ENCODE results near the gene RABGAP1L. TPM values are rescaled to one million over a fixed set of nuclear protein-coding genes. Genes with fewer than 3 reads are reported as not detected.
"Not testable (repeated sequence)": the region's sequence is repeated elsewhere in the genome, so short reads cannot be mapped to it uniquely, and the experiment has no call there.

Gene RABGAP1L
- total RNA-seq, 2 donors from 2014 or later, result 148 to 174 TPM

DNA sequence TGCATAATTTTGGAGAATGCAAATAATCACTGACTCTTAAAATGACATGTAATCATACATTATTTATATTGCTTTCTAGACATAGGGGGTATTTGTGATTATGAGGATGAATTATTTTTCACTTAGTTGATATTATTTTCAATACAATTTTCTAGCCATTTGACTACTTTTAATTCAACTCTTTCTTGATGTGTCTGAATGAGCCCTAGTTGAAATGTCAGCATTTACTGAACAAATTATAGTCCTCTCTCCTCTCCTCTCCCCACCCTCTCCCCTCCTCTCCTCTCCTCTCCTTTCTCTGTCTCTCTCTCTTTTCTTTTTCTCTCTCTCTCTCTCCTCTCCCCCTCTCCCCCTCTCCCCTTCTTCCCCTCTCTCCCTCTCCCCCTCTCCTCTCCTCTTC is 483.1 kb downstream of the RABGAP1L start:
- no peak overlapping the region for H3K4me3 ChIP-seq
- H3K27me3 ChIP-seq, result no peaks in the 10 kb centered on the region
- no peaks in the 10 kb centered on the region for H3K9me3 ChIP-seq
- H3K27ac ChIP-seq, result no peak overlapping the region
- no peaks in the 10 kb centered on the region for H3K4me1 ChIP-seq
- TF ChIP-seq, protein P1, sequence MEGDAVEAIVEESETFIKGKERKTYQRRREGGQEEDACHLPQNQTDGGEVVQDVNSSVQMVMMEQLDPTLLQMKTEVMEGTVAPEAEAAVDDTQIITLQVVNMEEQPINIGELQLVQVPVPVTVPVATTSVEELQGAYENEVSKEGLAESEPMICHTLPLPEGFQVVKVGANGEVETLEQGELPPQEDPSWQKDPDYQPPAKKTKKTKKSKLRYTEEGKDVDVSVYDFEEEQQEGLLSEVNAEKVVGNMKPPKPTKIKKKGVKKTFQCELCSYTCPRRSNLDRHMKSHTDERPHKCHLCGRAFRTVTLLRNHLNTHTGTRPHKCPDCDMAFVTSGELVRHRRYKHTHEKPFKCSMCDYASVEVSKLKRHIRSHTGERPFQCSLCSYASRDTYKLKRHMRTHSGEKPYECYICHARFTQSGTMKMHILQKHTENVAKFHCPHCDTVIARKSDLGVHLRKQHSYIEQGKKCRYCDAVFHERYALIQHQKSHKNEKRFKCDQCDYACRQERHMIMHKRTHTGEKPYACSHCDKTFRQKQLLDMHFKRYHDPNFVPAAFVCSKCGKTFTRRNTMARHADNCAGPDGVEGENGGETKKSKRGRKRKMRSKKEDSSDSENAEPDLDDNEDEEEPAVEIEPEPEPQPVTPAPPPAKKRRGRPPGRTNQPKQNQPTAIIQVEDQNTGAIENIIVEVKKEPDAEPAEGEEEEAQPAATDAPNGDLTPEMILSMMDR (IDR thresholded peaks at IDR 0.05), result no peak
- DNase-seq (ENCODE audit: low spot score), result no peak
- peaks cover 6% of the 10 kb centered on the region for H3K36me3 ChIP-seq

DNA sequence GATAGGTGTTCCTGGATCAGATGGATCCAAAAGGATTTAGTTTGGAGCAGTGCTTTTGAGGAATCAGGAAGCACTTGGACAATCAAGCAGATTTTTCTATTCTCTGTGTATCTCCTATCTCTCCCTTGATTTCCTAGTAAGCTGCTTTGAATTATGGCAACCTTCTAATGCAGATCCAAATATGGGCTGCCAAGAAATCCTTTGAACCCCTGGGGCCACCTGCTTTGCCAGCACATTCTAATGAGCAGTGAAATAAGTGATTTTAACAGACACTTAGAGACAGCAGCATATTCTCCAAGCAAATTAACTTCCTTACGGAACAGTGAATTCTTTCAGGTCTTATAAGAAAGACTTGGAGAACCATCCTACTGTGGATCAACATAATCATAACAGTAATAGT is 483.9 kb downstream of the RABGAP1L start:
- H3K27me3 ChIP-seq, result no peaks in the 10 kb centered on the region
- no peak overlapping the region for H3K4me3 ChIP-seq
- H3K4me1 ChIP-seq, result no peaks in the 10 kb centered on the region
- no peaks in the 10 kb centered on the region for H3K36me3 ChIP-seq
- DNase-seq (ENCODE audit: low spot score), result no peak
- no peak overlapping the region for H3K27ac ChIP-seq
- TF ChIP-seq, protein P1 (IDR thresholded peaks at IDR 0.05), result no peak
- no peaks in the 10 kb centered on the region for H3K9me3 ChIP-seq

DNA sequence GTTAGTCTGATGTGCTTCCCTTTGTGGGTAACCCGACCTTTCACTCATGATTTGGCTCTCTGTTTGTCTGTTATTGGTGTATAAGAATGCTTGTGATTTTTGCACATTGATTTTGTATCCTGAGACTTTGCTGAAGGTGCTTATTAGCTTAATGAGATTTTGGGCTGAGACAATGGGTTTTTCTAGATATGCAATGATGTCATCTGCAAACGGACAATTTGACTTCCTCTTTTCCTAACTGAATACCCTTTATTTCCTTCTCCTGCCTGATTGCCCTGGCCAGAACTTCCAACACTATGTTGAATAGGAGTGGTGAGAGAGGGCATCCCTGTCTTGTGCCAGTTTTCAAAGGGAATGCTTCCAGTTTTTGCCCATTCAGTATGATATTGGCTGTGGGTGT is 490.3 kb downstream of the RABGAP1L start:
- H3K9me3 ChIP-seq; H3K27ac ChIP-seq; H3K27me3 ChIP-seq; H3K36me3 ChIP-seq; H3K4me1 ChIP-seq; H3K4me3 ChIP-seq; DNase-seq (ENCODE audit: low spot score): not testable (repeated sequence)

DNA sequence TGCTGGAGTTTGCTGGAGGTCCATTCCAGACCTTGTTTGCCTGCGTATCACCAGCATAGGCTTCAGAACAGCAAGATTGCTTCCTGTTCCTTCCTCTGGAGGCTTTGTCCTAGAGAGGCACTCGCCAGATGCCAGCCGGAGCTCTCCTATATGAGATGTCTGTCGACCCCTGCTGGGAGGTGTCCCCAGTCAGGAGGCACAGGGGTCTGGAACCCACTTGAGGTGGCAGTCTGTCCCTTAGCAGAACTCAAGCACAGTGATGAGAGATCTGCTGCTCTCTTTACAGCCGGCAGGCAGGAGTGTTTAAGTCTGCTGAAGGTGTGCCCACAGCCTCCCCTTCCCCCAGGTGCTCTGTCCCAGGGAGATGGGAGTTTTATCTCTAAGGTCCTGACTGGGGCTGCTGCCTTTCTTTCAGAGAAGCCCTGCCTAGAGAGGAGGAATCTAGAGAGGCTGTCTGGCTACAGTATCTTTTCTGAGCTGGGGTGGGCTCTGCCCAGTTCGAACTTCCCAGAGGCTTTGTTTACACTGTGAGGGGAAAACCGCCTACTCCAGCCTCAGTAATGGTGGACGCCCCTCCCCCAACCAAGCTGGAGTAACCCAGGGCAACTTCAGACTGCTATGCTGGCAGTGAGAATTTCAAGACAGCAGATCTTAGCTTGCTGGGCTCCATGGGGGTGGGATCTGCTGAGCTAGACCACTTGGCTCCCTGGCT is 493.4 kb downstream of the RABGAP1L start:
- H3K9me3 ChIP-seq, result no peaks in the 10 kb centered on the region
- TF ChIP-seq, protein P1 (IDR thresholded peaks at IDR 0.05), result no peak
- H3K4me1 ChIP-seq, result peaks cover 0 to 3% of the 10 kb centered on the region in 2 donors
- no peak overlapping the region for H3K27ac ChIP-seq
- no peaks in the 10 kb centered on the region for H3K36me3 ChIP-seq
- H3K4me3 ChIP-seq, result no peak overlapping the region
- H3K27me3 ChIP-seq, result no peaks in the 10 kb centered on the region
- DNase-seq (ENCODE audit: low spot score), result no peak

DNA sequence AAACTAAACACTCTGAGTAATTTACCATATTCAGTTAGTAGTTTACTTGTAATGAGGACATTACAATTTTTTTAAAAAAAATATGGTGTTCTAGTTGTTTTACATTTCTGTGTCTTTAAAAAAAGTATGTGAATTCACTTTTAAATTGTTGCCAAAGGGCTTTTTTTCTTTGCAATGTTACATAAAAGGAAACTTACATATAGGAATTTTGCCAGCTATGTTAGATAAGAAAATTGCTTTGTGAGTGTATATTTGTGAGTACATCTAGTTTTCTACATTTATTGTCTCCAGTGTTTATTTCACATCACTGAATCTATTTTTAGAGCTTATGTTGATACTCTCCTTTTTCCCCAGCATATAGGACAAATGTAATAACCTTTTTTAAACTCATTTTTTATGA is 495.2 kb downstream of the RABGAP1L start:
- Histone ChIP-seq H3K27ac (no peak overlapping the region), H3K4me1 (peaks cover 0 to 3% of the 10 kb centered on the region in 2 donors), H3K27me3 (no peaks in the 10 kb centered on the region), H3K36me3 (no peaks in the 10 kb centered on the region), H3K9me3 (no peaks in the 10 kb centered on the region), H3K4me3 (no peak overlapping the region)
- DNase-seq (ENCODE audit: low spot score), result no peak
- TF ChIP-seq, protein P1 (IDR thresholded peaks at IDR 0.05), result no peak

DNA sequence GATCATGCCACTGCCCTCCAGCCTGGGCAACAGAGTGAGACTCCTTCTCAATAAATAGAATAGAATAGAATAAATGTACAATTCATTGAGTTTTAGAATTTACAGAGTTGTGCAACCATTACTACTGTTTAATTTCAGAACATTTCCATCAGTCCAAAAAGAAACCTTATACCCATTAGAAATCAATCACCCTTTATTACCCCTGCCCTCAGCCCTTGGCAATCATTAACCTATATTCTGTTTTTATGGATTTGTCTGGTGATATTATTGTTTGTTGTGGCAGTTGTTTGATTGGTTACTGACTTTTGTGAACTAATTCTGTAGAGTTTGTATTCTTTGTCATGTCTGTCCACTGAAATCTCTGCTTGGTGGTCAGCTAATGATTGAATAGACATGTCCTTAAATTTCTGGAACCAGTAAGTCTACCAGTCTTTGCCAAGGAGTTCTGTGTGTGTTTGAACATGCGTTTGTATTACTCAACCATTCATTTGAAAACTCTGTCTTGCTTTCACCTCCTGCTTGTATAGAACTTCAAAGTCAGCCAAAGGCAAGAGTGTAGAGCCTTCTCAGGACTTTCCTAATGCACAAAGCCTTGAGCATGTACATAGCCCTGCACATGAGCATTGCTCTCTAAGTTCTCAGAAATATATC is 497.2 kb downstream of the RABGAP1L start:
- DNase-seq (ENCODE audit: low spot score), result no peak
- TF ChIP-seq, protein P1 (IDR thresholded peaks at IDR 0.05), result no peak

More for the DNA sequence above, 497.2 kb downstream of the RABGAP1L start:
- Histone ChIP-seq H3K4me3 (no peak overlapping the region), H3K9me3 (no peaks in the 10 kb centered on the region), H3K4me1 (peaks cover 0 to 3% of the 10 kb centered on the region in 2 donors), H3K36me3 (no peaks in the 10 kb centered on the region), H3K27me3 (no peaks in the 10 kb centered on the region), H3K27ac (no peak overlapping the region)
